ENCODE results near the gene CHRDL2. TPM values are rescaled to one million over a fixed set of nuclear protein-coding genes. Genes with fewer than 3 reads are reported as not detected.
"Not testable (repeated sequence)": the region's sequence is repeated elsewhere in the genome, so short reads cannot be mapped to it uniquely, and the experiment has no call there.

Gene CHRDL2
- total and polyA plus RNA-seq, 7 donors = 6.1 to 45.1 (median 14.6) TPM; not detected in 1

DNA sequence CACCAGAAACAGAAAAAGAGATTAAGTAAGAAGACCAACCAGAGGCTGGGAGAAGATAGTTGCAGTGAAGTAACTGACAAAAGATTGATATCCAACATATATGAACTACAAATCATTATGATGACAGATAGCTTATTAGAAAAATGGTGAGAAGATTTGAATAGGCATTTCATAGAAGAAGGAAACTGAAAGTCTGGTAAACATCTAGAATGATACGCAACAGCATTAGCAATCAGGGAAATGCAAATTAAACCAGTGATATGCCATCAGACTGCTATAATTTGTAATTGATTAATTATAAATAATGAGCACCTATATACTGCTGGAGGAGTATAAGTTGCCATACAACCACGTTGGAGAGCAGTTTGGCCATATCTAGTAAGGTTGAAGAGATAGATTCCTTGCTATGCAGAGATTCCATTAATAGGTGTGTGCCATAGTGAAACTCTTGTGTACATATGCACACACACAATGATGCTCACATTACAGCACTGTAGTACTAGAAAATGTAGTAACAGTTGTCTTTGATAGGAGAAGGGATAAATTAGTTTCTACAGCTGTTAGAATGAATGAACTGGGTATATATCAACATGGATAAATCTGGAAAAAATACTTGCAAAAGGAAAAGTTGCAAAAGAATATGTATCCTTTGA lies 38.0 kb upstream of the CHRDL2 start:
- Histone ChIP-seq H3K36me3 (no peaks in the 10 kb centered on the region), H3K4me1 (peaks cover 0 to 39% (median 19%) of the 10 kb centered on the region in 4 donors), H3K27me3 (no peaks in the 10 kb centered on the region), H3K27ac (no peak overlapping the region), H3K9me3 (no peaks in the 10 kb centered on the region), H3K4me3 (no peak overlapping the region)
- 71 to 74% methylated on average over 2 of the region's 2 CpGs for WGBS, 2 donors
- DNase-seq = no peak
- TF ChIP-seq EP300 (IDR thresholded peaks at IDR 0.05) (no peak), POLR2AphosphoS5 (IDR thresholded peaks at IDR 0.05) (no peak), POLR2A (IDR thresholded peaks at IDR 0.05) (no peak)
- TF ChIP-seq, protein P1, sequence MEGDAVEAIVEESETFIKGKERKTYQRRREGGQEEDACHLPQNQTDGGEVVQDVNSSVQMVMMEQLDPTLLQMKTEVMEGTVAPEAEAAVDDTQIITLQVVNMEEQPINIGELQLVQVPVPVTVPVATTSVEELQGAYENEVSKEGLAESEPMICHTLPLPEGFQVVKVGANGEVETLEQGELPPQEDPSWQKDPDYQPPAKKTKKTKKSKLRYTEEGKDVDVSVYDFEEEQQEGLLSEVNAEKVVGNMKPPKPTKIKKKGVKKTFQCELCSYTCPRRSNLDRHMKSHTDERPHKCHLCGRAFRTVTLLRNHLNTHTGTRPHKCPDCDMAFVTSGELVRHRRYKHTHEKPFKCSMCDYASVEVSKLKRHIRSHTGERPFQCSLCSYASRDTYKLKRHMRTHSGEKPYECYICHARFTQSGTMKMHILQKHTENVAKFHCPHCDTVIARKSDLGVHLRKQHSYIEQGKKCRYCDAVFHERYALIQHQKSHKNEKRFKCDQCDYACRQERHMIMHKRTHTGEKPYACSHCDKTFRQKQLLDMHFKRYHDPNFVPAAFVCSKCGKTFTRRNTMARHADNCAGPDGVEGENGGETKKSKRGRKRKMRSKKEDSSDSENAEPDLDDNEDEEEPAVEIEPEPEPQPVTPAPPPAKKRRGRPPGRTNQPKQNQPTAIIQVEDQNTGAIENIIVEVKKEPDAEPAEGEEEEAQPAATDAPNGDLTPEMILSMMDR (IDR thresholded peaks at IDR 0.05) = no peak
- intact Hi-C loops (cut with DNase I) = no loop called here

DNA sequence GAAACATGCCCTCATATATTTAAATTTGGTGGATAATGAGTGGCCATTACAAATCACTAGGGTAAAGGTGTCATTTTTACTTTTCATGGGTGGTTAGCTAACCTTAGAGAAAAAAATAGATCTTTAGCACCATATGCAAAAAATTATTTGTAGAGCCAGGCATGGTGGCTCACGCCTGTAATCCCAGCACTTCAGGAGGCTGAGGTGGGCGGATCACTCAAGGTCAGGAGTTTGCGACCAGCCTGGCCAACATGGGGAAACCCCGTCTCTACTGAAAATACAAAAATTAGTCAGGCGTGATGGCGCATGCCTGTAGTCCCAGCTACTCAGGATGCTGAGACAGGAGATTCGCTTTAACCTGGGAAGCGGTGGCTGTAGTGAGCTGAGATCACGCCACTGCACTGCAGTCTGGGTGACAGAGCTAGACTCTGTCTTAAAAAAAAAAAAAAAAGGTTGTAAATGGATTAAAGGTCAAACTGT lies 37.0 kb upstream of the CHRDL2 start:
- 78 to 86% methylated on average over 9 of the region's 9 CpGs for WGBS, 2 donors
- H3K27me3 ChIP-seq; H3K4me3 ChIP-seq; H3K9me3 ChIP-seq; intact Hi-C loops (cut with DNase I); DNase-seq; H3K27ac ChIP-seq; H3K36me3 ChIP-seq: not testable (repeated sequence)
- peaks cover 0 to 29% (median 12%) of the 10 kb centered on the region in 4 donors for H3K4me1 ChIP-seq

DNA sequence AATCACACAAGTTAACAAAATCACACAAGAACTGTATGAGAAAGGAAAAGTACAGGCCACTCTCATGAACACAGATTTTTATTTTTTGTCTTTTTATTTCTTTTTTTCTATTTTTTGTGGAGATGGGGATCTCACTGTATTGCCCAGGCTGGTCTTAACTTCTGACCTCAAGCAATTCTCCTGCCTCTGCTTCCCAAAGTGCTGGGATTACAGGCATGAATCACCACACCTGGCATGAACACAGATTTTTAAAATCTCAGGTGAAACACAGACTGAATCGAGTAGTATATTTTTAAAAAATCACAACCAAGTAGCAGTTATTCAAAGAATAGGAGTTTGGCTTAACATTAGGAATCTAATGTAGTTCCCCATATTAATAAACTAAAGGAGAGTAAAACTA lies 35.7 kb upstream of the CHRDL2 start:
- Histone ChIP-seq H3K4me3 (no peak overlapping the region), H3K36me3 (no peaks in the 10 kb centered on the region), H3K27me3 (no peaks in the 10 kb centered on the region), H3K27ac (no peak overlapping the region), H3K9me3 (no peaks in the 10 kb centered on the region), H3K4me1 (peaks cover 0 to 16% (median 9%) of the 10 kb centered on the region in 4 donors)
- intact Hi-C loops (cut with DNase I) = no loop called here
- TF ChIP-seq, protein P1 (IDR thresholded peaks at IDR 0.05) = no peak
- no peak for TF ChIP-seq POLR2AphosphoS5 (IDR thresholded peaks at IDR 0.05)
- no peak for TF ChIP-seq EP300 (IDR thresholded peaks at IDR 0.05)
- DNase-seq = no peak
- 95 to 99% methylated on average over 1 of the region's 1 CpG for WGBS, 2 donors

DNA sequence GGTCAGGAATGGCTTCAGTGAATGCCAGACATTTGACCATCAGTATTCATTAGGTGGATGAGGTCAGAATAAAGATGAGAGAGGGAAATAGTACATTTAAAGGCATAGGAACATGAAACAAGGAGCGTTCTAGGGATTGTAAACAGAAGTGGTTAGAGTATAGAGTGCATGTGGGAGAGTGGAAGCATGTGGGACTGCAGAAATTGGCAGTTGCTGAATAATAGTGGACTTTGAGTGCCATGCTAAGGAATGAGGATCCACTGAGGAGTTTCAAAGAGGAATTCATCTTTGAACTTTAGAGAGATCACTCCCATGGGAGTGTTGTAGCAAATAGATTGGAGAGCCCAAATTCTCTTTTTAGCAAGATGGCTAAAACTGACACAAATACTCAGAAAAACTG lies 25.3 kb upstream of the CHRDL2 start:
- no peak for DNase-seq
- Histone ChIP-seq H3K36me3 (no peaks in the 10 kb centered on the region), H3K9me3 (no peaks in the 10 kb centered on the region), H3K27ac (no peak overlapping the region), H3K27me3 (no peaks in the 10 kb centered on the region), H3K4me3 (no peak overlapping the region), H3K4me1 (peaks cover 0 to 33% (median 31%) of the 10 kb centered on the region in 4 donors)
- 81 to 83% methylated on average over 1 of the region's 1 CpG for WGBS, 2 donors
- intact Hi-C loops (cut with DNase I) = no loop called here
- TF ChIP-seq POLR2AphosphoS5 (IDR thresholded peaks at IDR 0.05) (no peak), EP300 (IDR thresholded peaks at IDR 0.05) (no peak), POLR2A (IDR thresholded peaks at IDR 0.05) (no peak)
- TF ChIP-seq, protein P1 (IDR thresholded peaks at IDR 0.05) = no peak

DNA sequence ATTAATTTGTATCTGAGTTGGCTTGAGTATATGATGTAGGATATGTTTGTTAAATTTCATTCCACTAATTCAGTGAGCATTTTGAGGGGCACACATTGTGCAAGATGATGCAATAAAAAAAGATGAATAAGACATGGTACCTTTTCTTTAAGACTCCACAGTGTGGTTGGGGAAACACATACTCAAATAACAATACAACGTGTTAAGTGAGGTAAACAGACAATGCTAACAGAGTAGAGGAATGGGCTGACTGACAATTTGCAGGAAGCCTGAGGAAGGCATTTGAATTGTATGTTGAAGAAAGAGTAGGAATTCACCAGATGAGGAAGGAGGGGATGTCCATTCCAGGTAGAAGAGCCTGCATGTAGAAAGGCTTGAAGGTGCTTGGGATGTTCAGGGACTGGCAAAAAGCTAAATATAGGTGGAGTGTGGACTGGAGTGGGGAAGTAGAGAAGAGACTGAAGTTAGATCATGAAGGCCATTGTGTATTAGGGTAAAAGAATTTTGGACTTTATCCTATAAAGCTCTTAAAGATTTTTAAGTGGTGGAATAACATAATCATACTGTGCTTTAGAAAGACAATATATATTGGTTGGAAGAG lies 24.3 kb upstream of the CHRDL2 start:
- Histone ChIP-seq H3K9me3 (no peaks in the 10 kb centered on the region), H3K4me3 (no peak overlapping the region), H3K27me3 (no peaks in the 10 kb centered on the region), H3K27ac (no peak overlapping the region), H3K4me1 (peaks cover 0 to 40% (median 39%) of the 10 kb centered on the region in 4 donors), H3K36me3 (no peaks in the 10 kb centered on the region)
- intact Hi-C loops (cut with DNase I) = no loop called here
- 62 to 63% methylated on average over 1 of the region's 1 CpG for WGBS, 2 donors
- no peak for DNase-seq
- no peak for TF ChIP-seq EP300 (IDR thresholded peaks at IDR 0.05)
- TF ChIP-seq POLR2A (IDR thresholded peaks at IDR 0.05) = no peak
- TF ChIP-seq, protein P1 (IDR thresholded peaks at IDR 0.05) = no peak
- TF ChIP-seq POLR2AphosphoS5 (IDR thresholded peaks at IDR 0.05) = no peak
